HuH-7 (cell line): ENCODE results near the gene NCOR1.
"Not testable (repeated sequence)": the region's sequence is repeated elsewhere in the genome, so short reads cannot be mapped to it uniquely, and the experiment has no call there.

ENCODE experiments used
- DNase-seq: peaks from one replicate; pipeline ENCODE4 v3.0.0; 2011; ENCODE audit warnings: low spot score

NCOR1 gene

GRCh38 chr17:16085066-16085699 lies 130.2 kb downstream of the NCOR1 start:
- no peak for DNase-seq

DNA sequence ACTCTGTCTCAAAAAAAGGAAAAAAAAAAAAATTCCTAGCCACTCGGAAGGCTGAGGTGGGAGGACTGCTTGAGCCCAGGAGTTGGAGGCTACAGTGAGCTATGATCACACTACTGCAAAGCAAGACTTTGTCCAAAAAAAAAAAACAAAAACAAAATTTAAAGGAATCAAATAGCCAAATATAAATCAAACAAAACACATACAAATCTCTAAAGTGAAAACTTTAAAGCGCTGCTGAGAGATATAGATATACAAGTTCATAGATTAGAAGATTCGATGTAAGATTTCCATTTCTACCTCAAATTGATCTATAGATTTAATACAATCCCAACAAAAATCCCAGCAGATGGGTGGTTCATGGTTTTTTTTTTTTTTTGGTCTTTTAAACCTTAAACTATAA lies 132.1 kb downstream of the NCOR1 start:
- no peak for DNase-seq

GRCh38 chr17:16081507-16082087 lies 133.7 kb downstream of the NCOR1 start:
- DNase-seq: peak; percentile 12

DNA sequence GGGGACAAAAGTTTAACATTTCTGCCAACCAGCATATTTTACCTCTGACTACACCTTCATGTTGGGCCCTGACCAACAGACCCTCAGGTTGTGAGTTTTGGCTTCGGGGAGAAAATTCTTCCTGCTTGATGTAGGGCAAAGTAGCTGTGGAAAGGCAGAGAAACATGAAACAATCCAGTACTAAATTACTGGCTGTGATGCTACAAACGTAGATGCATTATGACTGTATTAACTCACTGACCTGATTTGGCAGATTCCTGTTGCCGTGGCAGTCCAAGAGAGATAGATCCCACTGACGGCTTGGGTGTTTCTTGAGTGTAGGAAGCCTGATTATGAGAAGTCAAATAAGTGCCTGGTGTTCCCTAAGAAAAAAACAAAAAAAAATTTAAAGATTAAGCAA lies 135.0 kb downstream of the NCOR1 start:
- DNase-seq: no peak

- DNase-seq: no peak
Measured at GRCh38 chr17:16075949-16076348, 139.4 kb downstream of the NCOR1 start.

- no peak for DNase-seq
Measured at GRCh38 chr17:16074423-16074822, 140.9 kb downstream of the NCOR1 start.

- no peak for DNase-seq
Measured at GRCh38 chr17:16073845-16074244, 141.5 kb downstream of the NCOR1 start.

- no peak for DNase-seq
Measured at GRCh38 chr17:16072031-16072430, 143.3 kb downstream of the NCOR1 start.

DNA sequence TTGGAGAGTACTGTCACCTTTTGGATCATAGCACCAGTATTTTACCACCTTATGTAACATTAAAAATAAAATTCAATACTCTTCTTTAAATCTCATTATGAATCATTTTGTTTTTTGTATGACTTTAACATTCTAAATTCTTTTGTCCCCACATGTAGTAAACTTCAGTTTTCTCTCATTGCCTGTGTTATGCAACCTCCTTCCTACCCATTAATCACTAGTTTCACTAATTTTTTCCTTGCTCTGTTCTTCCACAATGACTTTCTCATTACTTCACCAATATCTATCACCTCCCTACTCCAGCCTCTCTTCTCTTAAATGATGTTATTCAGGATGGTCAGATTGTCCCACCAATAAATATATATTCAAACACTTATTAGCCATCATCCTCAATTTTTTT lies 147.0 kb downstream of the NCOR1 start:
- DNase-seq: no peak

DNA sequence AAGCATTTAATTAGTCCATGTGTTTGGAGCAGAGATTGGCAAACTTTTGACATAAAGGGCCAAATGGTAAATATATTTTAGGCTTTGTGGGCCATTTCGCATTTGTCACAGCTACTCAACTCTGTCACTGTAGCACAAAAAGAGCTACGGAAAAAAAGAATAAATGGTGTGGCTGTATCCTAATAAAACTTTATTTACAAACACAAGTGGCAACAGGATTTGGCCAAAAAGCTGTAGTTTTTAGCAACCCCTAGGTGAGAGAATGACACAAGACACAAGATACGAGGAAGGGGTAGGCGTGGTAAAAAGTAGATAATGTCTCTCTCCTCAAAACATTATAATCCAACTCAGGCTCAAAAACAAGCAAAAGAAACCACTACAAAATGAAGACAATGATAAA lies 149.2 kb downstream of the NCOR1 start:
- no peak for DNase-seq

DNA sequence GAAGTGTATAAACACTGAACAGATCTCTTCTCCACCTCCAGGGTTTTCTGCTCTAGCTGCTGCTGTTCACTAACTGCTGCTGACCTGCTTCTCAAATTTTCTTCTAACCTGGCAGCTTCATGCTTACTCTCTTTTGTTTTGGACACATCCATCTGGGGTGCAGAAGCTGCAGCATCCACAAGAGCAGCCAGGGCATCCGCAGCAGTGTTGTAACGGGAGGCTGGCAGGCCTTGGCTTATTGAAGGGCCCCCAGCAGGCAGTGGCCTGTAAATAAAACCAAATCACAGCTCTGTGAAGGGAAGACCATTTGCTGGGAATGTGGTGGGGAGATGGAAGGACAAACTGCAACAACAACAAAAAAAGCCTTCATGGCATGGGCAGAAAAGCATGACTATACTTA lies 153.7 kb downstream of the NCOR1 start:
- DNase-seq: no peak

DNA sequence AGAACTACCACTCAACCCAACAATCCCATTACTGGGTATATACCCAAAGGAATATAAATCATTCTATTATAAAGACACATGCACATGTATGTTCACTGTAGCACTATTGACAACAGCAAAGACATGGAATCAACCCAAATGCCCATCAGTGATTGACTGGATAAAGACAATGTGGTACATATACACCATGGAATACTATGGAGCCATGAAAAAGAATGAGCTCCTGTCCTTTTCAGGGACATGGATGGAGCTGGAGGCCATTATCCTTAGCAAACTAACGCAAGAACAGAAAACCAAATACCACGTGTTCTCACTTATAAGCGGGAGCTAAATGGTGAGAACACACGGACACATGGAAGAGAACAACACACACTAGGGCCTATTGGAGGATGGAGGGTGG lies 160.2 kb downstream of the NCOR1 start:
- not testable (repeated sequence) for DNase-seq

DNA sequence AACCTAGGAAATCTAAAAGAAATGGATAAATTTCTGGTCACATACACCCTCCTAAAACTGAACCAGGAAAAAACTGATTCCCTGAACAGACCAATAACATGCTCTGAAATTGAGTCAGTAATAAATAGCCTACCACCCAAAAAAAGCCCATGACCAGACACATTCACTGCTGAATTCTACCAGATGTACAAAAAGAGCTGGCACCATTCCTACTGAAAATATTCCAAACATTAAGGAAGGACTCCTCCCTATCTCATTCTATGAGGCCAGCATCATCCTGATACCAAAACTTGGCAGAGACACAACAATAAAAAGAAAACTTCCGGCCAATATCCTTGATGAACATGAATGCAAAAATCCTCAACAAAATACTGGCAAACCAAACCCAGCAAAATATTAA lies 162.8 kb downstream of the NCOR1 start:
- no peak for DNase-seq

GRCh38 chr17:16050844-16051243 lies 164.5 kb downstream of the NCOR1 start:
- DNase-seq: no peak

DNA sequence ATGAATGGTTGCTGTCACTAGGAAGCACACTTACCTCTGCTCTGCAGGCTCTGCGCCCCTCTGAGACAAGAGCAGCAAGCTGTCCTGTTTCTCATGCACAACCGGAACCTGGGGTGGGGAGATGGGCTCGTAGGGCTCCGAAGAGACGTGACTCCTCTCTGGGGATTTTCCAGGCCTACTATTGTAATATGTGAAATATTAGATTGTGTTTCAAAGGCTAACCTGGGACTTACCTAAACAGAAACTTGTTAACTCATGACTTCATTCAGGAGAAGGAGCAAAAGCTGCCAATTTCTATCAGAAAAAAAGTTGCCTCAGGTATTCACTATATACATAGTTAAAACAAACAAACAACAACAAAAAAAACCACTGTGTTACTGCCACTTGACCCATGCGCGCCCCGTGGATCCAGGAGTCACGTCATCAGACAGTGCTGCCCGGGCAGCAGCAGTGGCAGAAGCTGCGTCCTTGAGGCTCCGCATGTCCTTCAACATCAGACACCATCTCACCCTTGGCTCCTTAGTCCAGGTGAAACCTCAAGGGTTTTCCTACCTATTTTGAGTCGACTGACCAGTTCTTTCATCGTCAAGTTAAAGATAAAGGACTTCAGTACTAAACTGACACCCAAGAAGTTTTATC lies 166.4 kb downstream of the NCOR1 start:
- no peak for DNase-seq

DNA sequence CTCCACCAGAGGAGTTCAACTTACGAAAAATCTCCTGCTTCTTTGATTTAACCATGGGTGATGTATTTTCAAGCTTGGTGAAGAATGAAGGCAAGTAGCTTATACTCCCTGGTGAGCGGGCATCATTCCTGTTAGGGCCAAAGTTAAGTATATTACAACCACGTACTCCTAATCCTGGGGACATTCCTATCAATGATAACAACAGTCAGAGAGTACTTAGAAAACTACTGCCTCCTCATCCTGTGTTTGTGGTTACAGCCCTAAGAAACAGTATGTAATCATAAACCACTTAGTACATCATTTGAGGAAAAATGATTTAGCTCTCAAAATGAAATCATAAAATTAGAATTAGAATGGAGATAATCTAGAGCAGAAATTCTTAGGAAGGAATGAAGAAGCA lies 168.4 kb downstream of the NCOR1 start:
- no peak for DNase-seq

DNA sequence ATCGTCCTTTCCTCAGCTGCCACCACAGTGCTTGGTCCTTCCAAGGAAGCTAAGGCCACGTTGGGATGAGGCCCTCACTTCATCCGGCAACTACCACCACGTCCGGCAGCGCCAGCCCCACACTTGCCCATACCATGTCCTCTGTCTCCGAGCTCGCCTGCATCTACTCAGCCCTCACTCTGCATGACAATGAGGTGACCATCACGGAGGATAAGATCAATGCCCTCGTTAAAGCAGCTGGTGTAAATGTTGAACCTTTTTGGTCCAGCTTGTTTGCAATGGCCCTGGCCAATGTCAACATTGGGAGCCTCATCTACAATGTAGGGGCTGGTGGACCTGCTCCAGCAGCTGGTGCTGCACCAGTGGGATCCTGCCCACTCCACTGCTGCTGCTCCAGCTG lies 170.8 kb downstream of the NCOR1 start:
- DNase-seq: no peak

GRCh38 chr17:16040710-16041251 lies 174.6 kb downstream of the NCOR1 start:
- DNase-seq: peak; percentile 11

GRCh38 chr17:16037636-16038035 lies 177.7 kb downstream of the NCOR1 start:
- DNase-seq: no peak

DNA sequence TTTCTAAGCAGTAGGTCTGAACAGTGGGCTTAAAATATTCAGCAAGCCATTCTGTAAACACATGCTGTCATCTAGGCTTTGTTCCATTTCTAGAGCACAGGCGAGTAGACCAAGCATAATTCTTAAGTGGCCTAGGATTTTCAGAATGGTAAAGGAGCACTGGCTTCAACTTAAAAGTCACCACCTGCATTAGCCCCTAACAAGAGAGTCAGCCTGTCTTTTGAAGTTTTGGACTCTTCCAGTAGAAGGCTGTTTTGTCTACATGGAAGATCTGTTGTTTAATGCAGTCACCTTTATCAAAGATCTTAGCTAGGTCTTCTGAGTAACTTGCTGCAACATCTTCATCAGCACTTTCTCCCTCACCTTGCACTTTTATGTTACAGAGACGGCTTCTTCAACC lies 179.1 kb downstream of the NCOR1 start:
- no peak for DNase-seq

- DNase-seq: no peak
Measured at GRCh38 chr17:16033729-16034349, 181.5 kb downstream of the NCOR1 start.

- DNase-seq: no peak
Measured at GRCh38 chr17:16027708-16028584, 187.4 kb downstream of the NCOR1 start.
